Sigmoid colon (tissue), 4 donors: ENCODE results near the gene AMT.

Experiments used
- POLR2A ChIP-seq, 2 donors: fragments of 450-650 bp; IDR thresholded peaks; one replicate each; pipeline ENCODE4 v1.6.1; 2016; ENCODE audit warnings: antibody characterized with exemption in 2 of 2, mild to moderate bottlenecking in 2 of 2, moderate library complexity in 2 of 2
- POLR2AphosphoS5 ChIP-seq, 4 donors: sonication (generic); formaldehyde crosslinking; IDR thresholded peaks; one replicate each; pipeline ENCODE4 v1.6.1; 2017; ENCODE audit warnings: antibody characterized with exemption in 4 of 4
- TF ChIP-seq, protein P1 (sequence below), 4 experiments: fragments of 450-650 bp in 3 of 4; fragments of 200-600 bp in 1 of 4; IDR thresholded peaks; one replicate each; pipeline ENCODE4 v1.5.1; 2016 to 2019; ENCODE audit warnings: antibody characterized with exemption in 4 of 4, mild to moderate bottlenecking in 3 of 4, moderate library complexity in 2 of 4

DNA sequence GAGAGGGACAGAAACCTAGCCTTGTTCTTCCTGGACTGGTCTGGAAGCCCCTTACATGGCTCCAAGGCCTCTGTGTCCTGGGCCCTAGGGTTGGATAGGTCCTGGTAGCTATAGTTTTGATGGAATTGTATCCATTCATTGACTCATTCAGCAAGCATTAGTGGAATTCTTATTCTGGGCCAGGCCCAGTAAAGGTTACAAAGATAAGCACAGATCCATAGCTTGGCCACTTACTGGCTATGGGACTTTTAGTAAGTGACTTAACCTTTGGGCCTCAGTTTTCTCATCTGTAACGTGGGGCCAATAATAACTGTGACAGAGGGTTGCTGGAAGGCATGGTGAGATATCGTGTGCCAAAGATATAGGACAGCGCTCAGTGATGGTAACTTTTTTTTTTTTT, 34.2 kb upstream of the AMT start:
- TF ChIP-seq, protein P1, sequence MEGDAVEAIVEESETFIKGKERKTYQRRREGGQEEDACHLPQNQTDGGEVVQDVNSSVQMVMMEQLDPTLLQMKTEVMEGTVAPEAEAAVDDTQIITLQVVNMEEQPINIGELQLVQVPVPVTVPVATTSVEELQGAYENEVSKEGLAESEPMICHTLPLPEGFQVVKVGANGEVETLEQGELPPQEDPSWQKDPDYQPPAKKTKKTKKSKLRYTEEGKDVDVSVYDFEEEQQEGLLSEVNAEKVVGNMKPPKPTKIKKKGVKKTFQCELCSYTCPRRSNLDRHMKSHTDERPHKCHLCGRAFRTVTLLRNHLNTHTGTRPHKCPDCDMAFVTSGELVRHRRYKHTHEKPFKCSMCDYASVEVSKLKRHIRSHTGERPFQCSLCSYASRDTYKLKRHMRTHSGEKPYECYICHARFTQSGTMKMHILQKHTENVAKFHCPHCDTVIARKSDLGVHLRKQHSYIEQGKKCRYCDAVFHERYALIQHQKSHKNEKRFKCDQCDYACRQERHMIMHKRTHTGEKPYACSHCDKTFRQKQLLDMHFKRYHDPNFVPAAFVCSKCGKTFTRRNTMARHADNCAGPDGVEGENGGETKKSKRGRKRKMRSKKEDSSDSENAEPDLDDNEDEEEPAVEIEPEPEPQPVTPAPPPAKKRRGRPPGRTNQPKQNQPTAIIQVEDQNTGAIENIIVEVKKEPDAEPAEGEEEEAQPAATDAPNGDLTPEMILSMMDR (IDR thresholded peaks at IDR 0.05) = no peak
- no peak for TF ChIP-seq POLR2A (IDR thresholded peaks at IDR 0.05)
- TF ChIP-seq POLR2AphosphoS5 (IDR thresholded peaks at IDR 0.05) = no peak
